ENCODE results near the gene STRIP2. TPM values are rescaled to one million over a fixed set of nuclear protein-coding genes. Genes with fewer than 3 reads are reported as not detected.

STRIP2 gene
- total RNA-seq, 3 donors from 2014 or later = under 0.01 to 1.9 (median 1.8) TPM

DNA sequence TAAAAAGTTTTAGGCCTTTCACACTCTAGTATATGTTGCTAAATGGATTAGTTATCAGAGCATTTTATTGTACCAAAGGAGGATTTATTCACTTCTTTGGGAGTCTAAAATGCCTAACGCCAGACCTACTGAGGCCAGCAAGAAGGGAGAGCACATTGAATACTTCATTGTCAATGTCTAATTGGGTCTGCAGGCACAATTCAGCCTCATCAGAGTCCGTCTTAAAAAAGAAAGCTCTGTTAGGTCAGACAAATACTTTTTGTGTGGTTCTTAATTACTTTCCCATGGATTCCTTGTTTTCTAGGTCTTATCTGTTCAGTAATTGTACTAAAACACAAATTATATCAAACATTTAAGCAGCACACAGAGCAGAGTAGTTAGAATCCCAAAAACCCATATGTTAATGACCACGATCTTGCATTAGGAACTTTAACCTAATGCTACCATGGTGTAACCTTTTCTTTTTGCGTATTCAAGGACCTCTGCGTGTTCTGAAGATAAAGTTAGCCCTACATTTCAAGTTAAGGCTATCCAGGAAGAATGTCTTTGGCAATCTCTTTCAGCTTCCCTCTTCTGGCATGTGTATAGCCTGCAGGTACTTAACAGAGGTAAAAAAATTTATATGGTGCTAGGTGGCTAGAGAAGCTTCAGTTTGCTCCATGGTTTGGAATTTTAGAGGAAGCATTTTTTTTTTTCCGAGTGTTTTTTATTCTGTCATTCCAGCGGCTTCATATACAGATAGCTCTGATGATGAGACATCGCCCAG is 45.7 kb upstream of the STRIP2 start:
- Histone ChIP-seq H3K27ac (no peak overlapping the region), H3K36me3 (no peaks in the 10 kb centered on the region), H3K27me3 (no peaks in the 10 kb centered on the region), H3K4me1 (no peaks in the 10 kb centered on the region), H3K4me3 (no peak overlapping the region), H3K9me3 (no peaks in the 10 kb centered on the region)
- DNase-seq (ENCODE audit: low spot score in 2 of 2) = no peak
- intact Hi-C loops (cut with DNase I; ENCODE audit: low total_unique reads) = no loop called here
- TF ChIP-seq POLR2AphosphoS5 (IDR thresholded peaks at IDR 0.05) (no peak), POLR2A (IDR thresholded peaks at IDR 0.05) (no peak)
- TF ChIP-seq, protein P1, sequence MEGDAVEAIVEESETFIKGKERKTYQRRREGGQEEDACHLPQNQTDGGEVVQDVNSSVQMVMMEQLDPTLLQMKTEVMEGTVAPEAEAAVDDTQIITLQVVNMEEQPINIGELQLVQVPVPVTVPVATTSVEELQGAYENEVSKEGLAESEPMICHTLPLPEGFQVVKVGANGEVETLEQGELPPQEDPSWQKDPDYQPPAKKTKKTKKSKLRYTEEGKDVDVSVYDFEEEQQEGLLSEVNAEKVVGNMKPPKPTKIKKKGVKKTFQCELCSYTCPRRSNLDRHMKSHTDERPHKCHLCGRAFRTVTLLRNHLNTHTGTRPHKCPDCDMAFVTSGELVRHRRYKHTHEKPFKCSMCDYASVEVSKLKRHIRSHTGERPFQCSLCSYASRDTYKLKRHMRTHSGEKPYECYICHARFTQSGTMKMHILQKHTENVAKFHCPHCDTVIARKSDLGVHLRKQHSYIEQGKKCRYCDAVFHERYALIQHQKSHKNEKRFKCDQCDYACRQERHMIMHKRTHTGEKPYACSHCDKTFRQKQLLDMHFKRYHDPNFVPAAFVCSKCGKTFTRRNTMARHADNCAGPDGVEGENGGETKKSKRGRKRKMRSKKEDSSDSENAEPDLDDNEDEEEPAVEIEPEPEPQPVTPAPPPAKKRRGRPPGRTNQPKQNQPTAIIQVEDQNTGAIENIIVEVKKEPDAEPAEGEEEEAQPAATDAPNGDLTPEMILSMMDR (IDR thresholded peaks at IDR 0.05) = no peak

DNA sequence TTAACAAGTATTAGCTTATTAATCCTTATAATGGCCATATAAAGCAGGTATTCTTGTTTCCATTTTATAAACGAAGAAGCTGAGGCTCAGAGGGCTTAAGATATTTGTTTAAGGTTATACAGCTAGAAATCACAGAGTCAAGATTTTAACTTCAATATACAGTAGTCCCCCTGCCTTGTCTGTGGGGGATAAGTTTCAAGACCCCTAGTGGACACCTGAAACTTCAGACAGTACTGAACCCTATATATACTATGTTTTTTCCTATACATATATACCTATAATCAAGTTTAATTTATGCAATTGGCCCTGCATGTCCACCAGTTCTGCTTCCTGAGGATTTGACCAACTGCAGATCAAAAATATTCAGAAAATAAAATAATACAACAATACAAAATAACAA is 44.4 kb upstream of the STRIP2 start:
- TF ChIP-seq POLR2AphosphoS5 (IDR thresholded peaks at IDR 0.05) (no peak), POLR2A (IDR thresholded peaks at IDR 0.05) (no peak)
- TF ChIP-seq, protein P1 (IDR thresholded peaks at IDR 0.05) = no peak
- Histone ChIP-seq H3K36me3 (no peaks in the 10 kb centered on the region), H3K27ac (no peak overlapping the region), H3K27me3 (no peaks in the 10 kb centered on the region), H3K4me3 (no peak overlapping the region), H3K4me1 (no peaks in the 10 kb centered on the region), H3K9me3 (no peaks in the 10 kb centered on the region)
- intact Hi-C loops (cut with DNase I; ENCODE audit: low total_unique reads) = no loop called here
- DNase-seq (ENCODE audit: low spot score in 2 of 2) = no peak

DNA sequence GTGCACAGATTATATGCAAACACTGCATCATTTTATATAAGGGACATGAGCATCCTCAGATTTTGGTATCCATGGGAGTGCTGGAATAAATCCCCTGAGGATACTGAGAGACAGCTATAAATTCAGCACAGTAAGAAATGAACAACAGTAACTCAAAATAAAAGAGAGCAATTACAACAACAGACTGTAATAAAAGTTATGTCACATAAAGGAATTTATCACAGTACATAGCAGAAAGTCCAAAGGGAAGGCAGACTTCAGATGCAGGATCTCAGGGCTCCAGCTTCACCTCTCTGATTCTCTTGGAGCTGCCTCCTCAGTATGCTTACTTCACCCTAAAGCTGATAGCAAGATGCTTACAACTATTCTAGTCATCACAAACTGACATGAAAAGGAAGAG is 43.9 kb upstream of the STRIP2 start:
- intact Hi-C loops (cut with DNase I; ENCODE audit: low total_unique reads) = no loop called here
- Histone ChIP-seq H3K27ac (no peak overlapping the region), H3K4me1 (no peaks in the 10 kb centered on the region), H3K27me3 (no peaks in the 10 kb centered on the region), H3K4me3 (no peak overlapping the region), H3K36me3 (no peaks in the 10 kb centered on the region), H3K9me3 (no peaks in the 10 kb centered on the region)
- TF ChIP-seq, protein P1 (IDR thresholded peaks at IDR 0.05) = no peak
- TF ChIP-seq POLR2AphosphoS5 (IDR thresholded peaks at IDR 0.05) = no peak
- no peak for TF ChIP-seq POLR2A (IDR thresholded peaks at IDR 0.05)
- DNase-seq (ENCODE audit: low spot score in 2 of 2) = no peak

DNA sequence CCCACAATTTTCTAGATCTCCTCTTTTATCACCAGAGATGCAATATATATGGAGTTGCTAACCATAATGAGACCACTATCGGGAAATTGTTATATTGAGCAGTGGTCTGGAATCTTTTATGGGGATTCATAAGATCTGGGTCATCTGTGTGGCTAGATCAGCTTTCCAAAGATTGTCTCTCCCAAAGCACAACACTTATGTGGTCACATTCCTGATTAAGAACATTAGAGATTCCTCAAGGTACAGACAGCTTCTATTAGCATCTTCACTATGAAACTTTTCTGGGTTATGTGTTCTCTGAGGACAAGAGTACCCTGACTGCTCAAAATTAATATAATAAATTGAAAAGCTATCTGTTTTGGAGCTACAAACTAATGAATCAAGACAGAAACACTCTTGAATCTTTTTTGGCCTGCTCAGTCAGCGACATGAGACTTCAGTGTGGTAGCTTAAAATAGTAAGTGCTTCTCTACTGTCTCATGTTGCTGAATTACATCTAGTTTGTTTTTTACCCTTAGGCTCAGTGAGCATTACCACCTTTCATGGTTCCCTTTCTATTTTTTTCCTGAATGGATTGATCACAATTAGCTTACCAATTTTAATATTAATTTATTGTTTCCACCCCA is 42.6 kb upstream of the STRIP2 start:
- Histone ChIP-seq H3K27ac (no peak overlapping the region), H3K27me3 (no peaks in the 10 kb centered on the region), H3K36me3 (no peaks in the 10 kb centered on the region), H3K4me3 (no peak overlapping the region), H3K9me3 (no peaks in the 10 kb centered on the region), H3K4me1 (no peaks in the 10 kb centered on the region)
- TF ChIP-seq, protein P1 (IDR thresholded peaks at IDR 0.05) = no peak
- TF ChIP-seq POLR2AphosphoS5 (IDR thresholded peaks at IDR 0.05) = no peak
- no peak for TF ChIP-seq POLR2A (IDR thresholded peaks at IDR 0.05)
- DNase-seq (ENCODE audit: low spot score in 2 of 2) = no peak
- intact Hi-C loops (cut with DNase I; ENCODE audit: low total_unique reads) = no loop called here

DNA sequence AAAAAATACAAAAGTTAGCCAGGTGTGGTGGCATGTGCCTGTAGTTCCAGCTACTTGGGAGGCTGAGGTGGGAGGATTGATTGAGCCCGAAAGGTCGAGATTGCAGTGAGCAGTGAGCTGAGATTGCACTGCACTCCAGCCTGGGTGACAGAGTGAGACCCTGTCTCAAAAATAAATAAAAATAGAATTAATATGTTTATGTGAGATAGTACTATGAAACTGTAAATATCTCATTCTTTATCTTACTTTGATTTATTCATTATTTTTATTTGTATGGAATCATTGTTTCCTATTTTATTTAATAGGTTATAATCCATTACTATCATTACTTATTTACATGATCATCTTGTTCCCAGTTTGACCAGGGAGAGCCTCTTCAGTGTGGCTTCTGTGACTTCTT is 41.0 kb upstream of the STRIP2 start:
- Histone ChIP-seq H3K27me3 (no peaks in the 10 kb centered on the region), H3K27ac (no peak overlapping the region), H3K9me3 (no peaks in the 10 kb centered on the region), H3K36me3 (no peaks in the 10 kb centered on the region), H3K4me3 (no peak overlapping the region), H3K4me1 (no peaks in the 10 kb centered on the region)
- intact Hi-C loops (cut with DNase I; ENCODE audit: low total_unique reads) = no loop called here
- TF ChIP-seq, protein P1 (IDR thresholded peaks at IDR 0.05) = no peak
- DNase-seq (ENCODE audit: low spot score in 2 of 2) = no peak

Measured in breast epithelium (tissue), 4 donors.